HG03565 (cell line): ENCODE data around the gene METAP1.
A peak's percentile ranks its signal among the peaks of the same experiment; 100 is the strongest.
"Not testable (repeated sequence)": the region's sequence is repeated elsewhere in the genome, so short reads cannot be mapped to it uniquely, and the experiment has no call there.

Experiments used
- ATAC-seq: cut with Tn5 transposase; IDR thresholded peaks from one replicate; pipeline ENCODE4 v1.9.1; 2021; ENCODE audit warnings: mild to moderate bottlenecking, moderate library complexity; ENCODE audit not compliant: unreplicated experiment

METAP1 gene

GRCh38 chr4:98996765-98997068, 1.2 kb downstream of the METAP1 start:
- no peak for ATAC-seq

GRCh38 chr4:98997166-98997565, 1.6 kb downstream of the METAP1 start:
- ATAC-seq = no peak

- no peak for ATAC-seq
Observed at GRCh38 chr4:98998551-98998950, 3.0 kb downstream of the METAP1 start.

GRCh38 chr4:99002279-99002678, 6.8 kb downstream of the METAP1 start:
- ATAC-seq = no peak

GRCh38 chr4:99008051-99008450, 12.5 kb downstream of the METAP1 start:
- no peak for ATAC-seq

GRCh38 chr4:99011910-99012309, 16.4 kb downstream of the METAP1 start:
- ATAC-seq = no peak

GRCh38 chr4:99013402-99013843, 17.9 kb downstream of the METAP1 start:
- ATAC-seq = no peak

GRCh38 chr4:99013884-99014523, 18.5 kb downstream of the METAP1 start:
- ATAC-seq = no peak

GRCh38 chr4:99021386-99021785, 25.9 kb downstream of the METAP1 start:
- no peak for ATAC-seq

- no peak for ATAC-seq
Observed at GRCh38 chr4:99022566-99022965, 27.0 kb downstream of the METAP1 start.

GRCh38 chr4:99023800-99024251, 28.3 kb downstream of the METAP1 start:
- ATAC-seq = not testable (repeated sequence)

GRCh38 chr4:99024481-99025275, 29.2 kb downstream of the METAP1 start:
- ATAC-seq = no peak

- no peak for ATAC-seq
Observed at GRCh38 chr4:99025506-99025905, 30.0 kb downstream of the METAP1 start.

GRCh38 chr4:99027304-99027703, 31.8 kb downstream of the METAP1 start:
- no peak for ATAC-seq

- ATAC-seq = peak; percentile 51
Observed at GRCh38 chr4:99028187-99028586, 32.7 kb downstream of the METAP1 start.

- no peak for ATAC-seq
Observed at GRCh38 chr4:99029018-99029735, 33.7 kb downstream of the METAP1 start.

- ATAC-seq = no peak
Observed at GRCh38 chr4:99029852-99030251, 34.3 kb downstream of the METAP1 start.

GRCh38 chr4:99033956-99034355, 38.4 kb downstream of the METAP1 start:
- ATAC-seq = no peak

- ATAC-seq = no peak
Observed at GRCh38 chr4:99038213-99038612, 42.7 kb downstream of the METAP1 start.

- no peak for ATAC-seq
Observed at GRCh38 chr4:99043346-99043745, 47.8 kb downstream of the METAP1 start.

GRCh38 chr4:99047710-99048109, 52.2 kb downstream of the METAP1 start:
- no peak for ATAC-seq

- ATAC-seq = no peak
Observed at GRCh38 chr4:99052902-99053301, 57.4 kb downstream of the METAP1 start.
